Eye (tissue), 1 donor: ENCODE results near the gene PDCL3.

Experiments used
- DNase-seq: peaks from one replicate; pipeline ENCODE4 v3.0.0-alpha.2; 2015

Gene PDCL3

DNA sequence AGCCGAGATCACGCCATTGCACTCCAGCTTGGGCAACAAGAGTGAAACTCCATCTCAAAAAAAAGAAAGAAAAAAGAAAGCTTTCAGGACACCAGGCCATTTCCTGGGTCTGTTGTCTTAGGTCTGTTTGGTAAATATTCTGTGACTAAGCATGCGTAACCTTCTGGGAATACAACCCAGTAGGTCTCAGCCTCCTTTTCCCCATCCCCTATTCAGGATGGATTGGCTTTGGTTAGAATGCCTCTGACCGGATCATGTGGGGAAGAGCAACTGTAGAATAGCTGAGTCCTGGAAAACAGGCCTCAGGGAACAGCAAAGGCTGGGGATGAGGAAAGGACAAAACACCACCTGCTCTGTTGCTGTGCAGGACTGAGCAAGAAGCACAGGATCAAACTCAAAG is 1.6 kb upstream of the PDCL3 start:
- no peak for DNase-seq

DNA sequence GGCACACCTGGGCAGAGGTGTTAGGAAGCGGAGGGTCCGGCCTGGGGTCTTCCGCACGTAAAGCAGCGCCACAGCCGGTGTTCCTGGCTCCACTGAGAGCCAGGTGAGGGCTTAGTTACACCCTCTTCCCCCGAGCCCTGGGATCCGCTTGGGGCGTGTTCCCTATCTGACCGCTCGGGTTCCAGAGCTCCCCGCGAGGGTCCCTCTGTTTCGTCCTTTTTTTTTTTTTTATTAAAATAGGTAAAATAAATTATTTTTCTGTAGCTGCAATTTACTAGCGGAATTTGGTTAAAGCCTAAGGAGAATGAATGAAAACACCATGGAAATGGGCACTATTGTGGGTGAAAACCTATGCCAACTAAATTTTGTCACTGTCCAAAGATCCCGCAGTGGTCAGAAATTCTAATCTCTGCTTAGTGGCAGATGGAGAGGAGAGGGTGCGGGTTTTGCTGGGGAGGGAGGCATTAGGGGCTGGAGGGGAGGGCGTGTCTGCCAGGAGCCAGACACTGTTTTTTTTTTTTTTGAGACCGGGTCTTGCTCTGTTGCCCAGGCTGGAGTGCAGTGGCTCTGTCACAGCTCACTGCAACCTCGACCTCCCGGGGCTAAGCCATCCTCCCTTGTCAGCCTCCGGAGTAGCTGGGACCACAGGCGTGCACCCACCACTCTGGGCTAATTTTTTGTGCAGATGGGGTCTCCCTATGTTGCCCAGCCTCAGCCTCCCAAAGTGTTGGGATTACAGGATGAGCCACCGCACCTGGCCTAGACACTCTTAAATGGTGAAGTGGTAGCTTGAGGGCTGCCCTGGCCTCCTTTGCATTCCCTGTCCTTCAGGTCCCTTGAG is 834 bp downstream of the PDCL3 start:
- DNase-seq, result no peak

DNA sequence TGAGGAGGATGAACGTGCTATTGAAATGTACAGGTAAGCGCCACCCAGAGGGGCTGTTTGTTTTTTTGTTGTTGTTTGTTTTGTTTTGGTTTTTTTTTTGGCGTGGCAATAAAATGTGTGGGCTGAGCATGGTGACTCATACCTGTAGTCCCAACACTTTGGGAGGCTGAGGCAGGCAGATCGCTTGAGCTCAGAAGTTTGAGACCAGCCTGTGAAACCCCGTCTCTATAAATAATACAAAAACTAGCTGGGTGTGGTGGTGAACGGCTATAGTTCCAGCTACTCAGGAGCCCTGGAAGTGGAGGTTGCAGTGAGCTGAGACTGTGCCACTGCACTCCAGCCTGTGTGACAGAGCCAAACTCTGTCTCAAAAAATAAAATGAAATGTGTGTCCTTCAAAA is 6.2 kb downstream of the PDCL3 start:
- no peak for DNase-seq

DNA sequence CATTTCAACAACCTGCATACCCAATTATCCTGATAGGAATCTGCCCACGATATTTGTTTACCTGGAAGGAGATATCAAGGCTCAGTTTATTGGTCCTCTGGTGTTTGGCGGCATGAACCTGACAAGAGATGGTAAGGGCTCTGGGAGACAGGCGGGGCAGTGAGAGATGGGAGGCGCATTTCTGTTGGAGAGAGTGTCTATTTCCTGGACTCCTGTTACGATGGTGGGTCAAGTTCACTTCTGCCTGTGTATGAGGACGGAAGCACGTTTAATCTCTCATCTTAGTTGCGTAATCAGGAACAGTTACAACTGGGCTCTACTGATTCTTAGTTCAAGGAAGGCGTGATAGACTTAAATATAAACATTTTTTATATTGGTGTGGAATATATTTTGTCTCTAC is 8.9 kb downstream of the PDCL3 start:
- no peak for DNase-seq

DNA sequence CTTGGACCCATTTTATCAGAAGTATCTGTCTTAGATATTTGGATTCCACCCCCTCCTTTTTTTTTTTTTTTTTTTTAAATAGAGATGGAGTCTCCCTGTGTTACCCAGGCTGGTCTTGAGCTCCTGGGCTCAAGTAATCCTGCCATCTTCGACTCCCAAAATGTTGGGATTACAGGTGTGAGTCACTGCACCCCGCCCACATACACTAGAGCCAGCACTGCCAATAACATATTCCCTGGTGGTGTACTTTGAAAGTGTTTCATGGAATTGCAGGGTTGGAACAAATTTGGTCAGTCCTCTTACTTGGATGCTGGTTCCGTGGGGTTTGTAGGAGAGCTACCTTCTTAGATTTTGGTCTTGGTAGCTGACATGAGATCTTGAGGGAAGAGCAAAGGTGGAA is 15.0 kb downstream of the PDCL3 start:
- no peak for DNase-seq

DNA sequence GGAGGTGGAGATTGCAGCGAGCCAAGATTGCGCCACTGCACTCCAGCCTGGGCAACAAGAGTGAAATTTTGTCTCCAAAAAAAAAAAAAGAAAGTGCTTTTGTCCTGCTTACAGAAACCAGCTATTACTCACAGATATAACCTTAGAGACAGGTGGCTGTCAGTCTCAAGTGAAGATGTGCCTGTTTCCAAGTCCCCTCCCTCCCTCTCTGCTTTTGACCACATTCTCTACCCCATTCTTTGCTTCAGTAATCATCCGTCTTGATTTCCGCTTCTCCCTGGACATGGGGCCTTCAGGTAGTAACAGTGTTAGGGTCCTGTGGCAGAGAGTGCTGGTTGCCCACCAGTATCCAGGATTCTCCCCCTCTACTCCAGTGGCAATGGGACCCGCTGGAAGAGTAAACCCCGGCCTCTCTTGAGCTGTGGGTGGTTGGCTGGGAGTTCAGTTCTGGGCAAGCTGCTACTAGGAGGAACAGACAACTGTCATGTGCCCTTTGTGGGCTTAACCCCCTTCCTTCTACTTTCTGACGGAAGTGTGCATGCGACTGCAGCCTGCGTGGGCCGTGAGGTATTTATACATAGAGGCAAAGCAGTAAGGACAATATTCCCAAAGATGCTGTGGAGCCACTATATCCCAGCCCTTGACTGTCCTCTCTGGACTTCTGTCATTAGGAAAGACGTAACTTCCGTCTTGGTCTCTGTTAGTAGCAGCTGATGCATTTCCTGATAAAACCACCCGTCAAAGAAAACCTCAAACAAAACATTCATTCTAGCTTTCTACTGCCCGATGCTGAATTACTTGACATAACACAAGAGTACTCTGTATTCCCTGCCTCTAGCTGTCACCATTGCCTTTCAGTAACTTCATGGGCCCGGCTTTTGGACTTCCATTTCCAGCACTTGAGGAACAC is 17.8 kb downstream of the PDCL3 start:
- DNase-seq, result no peak

DNA sequence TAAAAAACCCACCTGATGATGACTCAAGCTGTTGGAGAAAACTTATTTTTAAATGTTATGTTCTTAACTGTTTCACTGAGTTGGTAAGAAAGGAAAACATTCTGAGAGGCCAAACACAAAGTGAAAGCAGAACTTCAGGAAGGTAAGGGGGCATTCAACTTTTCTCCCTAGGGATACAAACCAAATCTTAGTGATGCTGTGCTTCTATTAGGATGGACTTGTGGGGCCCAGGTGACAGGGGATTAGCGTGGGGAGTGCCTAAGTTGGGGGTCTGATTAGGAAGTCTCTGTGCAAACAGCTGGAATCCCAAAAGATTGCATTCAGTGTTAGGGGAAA is 18.5 kb downstream of the PDCL3 start:
- DNase-seq, result no peak

DNA sequence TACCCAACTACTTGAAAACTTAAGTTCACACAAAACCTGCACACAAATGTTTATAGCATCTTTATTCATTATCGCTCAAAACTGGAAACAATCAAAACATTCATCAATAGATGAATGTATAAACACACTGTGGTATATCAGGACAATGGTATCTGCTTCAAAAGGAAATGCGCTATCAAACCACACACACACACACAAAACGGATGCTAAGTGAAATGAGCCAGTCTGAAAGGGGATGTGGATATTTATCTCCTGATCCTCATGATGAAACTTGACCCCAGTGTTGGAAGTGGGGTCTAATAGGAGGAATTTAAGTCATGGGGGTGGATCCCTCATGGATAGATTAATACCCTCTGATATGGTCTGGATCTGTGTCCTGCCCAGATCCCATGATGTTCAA is 22.0 kb downstream of the PDCL3 start:
- no peak for DNase-seq

DNA sequence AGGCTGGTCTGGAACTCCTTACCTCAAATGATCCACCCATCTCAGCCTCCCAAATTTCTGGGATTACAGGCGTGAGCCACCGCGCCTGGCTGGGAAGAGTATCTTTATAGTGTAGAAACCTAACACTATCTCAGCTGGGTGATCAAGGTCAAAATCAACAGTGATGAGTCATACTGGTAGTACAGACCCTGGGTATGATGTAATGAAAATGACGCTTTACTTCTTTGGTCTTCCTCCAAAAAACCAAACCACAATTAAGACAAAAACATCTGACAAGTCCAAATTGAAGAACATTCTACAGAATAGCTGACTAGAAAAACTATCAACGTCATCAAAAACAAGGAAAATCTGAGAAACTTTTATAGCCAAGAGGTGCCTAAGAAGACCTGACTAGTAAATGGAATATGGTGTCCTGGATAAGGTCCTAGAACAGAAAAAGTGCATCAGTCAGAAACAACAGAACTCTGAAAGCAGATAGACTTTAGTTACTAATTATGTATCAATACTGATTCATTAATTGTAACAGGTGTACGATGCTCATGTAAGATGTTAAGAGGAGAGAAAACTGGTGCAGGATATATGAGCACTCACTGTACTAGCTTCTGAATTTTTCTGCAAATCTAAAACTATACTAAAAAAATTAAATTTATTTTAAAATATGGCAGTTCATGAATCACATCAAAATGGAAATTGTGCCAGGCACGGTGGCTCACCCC is 25.4 kb downstream of the PDCL3 start:
- no peak for DNase-seq

DNA sequence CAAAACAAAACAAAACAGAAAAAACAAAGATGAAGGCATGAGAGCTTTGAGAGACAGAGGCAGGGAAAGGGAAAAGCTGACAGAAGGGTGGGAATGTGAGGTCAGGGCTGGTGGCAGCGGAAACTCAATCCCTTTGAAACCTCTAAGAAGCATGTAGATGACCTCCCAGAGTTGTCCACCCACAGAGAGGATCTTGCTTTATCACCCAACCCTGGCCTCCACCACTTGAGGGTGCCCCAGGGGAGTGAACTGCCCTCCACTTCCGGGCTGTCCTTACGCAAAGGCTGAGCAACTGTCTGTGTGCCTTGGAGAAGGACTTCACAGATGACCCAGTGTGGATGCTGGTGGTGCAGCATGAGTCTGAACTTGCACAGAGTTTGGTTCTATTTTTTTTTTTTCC is 26.7 kb downstream of the PDCL3 start:
- no peak for DNase-seq

DNA sequence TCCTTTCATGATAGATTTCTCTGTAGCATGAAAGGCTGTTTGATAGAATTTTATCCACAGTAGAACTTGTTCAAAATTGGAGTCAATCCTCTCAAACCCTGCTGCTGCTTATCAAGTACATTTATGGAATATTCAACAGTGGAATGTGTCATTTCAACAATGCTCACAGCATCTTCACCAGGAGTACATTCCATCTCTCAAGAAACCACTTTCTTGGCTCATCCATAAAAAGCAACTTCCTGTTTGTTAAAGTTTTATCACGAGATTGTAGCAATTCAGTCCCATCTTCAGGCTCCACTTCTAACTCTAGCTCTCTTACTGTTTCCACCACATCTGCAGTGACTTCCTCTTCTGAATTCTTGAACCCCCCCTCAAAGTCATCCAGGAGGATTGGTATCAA is 29.4 kb downstream of the PDCL3 start:
- no peak for DNase-seq

DNA sequence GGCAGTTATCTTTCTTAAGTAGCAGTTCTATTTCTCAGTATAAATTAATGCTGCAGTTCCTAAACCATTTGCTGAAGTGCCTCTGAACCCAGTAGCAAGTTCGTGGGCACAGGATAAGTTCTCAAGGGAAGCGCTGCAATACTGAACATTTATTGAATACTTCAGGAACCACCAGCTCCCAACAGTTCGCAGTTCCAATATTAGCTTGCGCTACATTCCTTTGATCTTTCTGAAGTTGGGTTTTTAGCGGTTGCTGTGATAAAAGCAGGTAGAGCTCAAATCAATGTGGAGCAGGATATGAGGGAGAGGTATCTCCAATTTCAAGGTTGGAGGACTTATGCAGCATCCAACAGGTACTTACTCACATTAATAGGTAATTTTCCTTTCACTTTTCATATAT is 33.7 kb downstream of the PDCL3 start:
- DNase-seq, result no peak

DNA sequence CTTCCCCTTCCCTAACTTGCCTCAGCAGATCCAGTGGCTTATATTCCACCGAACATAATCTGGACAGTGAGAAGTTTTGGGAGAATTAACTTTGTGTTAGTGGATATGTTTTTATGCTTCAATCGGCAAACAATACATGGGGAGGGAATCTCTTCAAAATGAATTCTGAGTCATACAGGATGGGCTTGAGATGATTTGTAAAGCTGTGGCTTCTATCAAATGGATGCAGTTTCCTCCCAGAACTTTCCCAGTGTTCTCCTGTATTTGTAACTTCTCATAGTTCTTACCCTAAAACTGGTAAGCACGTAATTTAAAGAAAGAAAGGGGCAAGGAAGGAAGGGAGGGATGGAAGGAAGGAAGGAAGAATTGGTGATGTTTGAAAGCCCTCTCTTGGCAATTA is 36.8 kb downstream of the PDCL3 start:
- DNase-seq, result no peak

DNA sequence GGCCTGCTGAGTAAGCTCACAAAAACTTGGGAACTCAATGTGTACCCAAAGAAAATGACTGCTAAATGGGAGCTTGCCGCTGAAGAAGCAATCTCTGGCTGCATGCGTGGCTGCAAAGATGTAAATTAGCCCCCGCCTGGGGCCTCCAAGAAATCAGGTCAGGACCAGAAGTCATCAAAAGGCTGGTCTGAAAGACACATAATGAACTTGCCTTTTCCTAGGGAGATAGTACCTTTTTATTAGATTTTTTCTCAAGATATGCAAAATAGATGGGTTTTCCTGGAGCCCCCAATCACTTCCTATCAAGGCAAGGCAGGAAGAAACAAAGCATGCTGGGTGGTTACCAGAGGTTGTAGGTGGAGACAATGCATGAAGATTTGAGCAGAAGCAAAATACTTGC is 38.9 kb downstream of the PDCL3 start:
- no peak for DNase-seq

DNA sequence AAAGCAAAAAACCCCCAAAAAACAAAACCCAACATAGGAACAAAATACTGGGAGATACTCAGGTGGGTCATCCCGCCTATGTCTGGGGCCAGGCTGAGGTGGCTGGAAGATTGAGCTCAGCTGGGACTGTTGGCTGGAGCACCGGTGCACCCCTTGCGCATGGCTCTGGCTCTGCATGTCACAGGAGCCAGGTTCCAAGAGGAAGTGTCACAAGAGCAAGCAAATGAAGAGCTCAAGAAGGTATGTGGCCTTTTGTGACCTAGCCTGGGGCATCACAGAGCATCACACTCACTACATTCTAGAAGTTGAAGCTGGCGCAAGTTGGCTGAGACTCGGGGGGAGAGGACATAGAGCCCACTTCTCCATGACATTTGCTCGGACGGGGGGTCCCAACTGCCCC is 40.6 kb downstream of the PDCL3 start:
- DNase-seq, result no peak

DNA sequence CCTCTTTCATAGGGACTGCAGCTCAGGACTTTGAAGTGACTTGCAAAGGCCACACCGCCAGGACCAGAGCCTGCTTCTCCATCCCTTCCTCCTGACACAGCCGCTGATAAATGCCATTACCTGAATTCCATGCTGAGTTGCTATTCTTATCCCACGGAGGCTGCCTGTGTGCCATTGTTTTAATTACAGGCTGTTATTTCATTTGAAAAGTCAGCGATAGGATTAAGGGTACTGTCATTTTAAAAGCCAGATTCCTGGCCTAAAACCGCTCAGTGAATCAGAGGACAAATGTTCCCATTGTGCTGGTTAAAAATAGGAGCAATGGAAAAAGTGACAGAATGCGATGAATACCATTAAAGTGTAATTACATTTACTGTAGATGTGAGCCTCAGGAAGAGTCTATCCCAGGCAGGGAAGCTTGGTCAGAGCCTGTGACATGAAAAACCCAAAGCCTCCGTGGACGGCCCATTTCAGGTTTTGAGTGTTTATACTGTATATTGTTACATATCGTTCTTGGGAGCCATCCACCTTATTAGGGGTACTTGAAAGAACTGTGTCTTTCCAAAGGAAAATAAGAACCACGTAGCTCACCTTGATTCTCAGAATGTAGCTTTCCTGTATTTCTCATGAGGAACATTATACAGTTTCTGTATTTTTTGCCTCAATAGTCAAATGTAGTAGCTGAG is 41.3 kb downstream of the PDCL3 start:
- no peak for DNase-seq

DNA sequence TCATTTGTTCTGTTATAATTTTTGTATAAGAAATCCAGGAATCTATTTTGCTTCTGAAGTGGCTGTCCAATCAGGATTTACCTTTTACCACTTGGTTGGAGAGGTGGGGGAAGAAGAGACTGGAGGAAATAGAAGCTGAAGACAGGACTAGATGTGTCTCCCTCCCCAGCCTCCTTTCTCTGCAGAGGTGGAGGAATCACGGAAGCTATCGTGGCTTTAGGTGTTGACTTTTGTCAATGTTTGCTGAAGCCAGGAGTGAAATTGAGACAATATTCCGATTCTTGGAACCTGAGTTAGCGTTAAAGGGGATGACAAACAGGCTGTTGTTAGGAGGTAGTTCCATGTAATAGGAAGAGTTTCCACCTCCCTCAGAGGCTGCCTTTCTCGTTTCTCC is 43.5 kb downstream of the PDCL3 start:
- DNase-seq, result no peak

DNA sequence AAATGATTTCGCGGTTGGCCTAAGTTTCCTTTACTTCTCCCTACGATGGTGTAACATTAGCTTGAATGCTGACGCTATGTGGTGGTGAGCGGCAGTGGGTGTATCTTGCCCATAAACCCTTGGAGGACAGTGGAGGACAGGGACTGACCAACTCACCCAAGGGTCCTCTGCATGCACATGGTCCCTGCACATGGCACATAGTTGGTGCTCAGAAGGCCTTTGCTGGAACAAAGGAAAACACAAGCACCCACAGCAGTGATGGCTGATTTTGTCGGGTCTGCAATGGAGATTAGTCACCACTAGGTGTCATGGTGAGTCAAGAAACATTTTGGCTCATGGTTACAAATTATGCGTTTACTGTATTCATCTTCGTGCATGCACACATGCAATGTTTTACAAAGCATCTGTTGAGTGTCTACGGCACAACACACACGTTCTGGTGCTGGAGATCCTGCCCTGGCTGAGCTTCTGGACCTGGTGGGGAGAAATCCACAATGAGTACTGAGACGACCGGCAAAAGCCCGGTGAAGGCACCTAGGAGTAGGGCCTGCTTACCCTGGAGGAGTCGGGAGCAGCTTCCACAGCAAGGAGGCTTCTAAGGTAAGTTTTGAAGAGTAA is 44.0 kb downstream of the PDCL3 start:
- peak; percentile 65 for DNase-seq

DNA sequence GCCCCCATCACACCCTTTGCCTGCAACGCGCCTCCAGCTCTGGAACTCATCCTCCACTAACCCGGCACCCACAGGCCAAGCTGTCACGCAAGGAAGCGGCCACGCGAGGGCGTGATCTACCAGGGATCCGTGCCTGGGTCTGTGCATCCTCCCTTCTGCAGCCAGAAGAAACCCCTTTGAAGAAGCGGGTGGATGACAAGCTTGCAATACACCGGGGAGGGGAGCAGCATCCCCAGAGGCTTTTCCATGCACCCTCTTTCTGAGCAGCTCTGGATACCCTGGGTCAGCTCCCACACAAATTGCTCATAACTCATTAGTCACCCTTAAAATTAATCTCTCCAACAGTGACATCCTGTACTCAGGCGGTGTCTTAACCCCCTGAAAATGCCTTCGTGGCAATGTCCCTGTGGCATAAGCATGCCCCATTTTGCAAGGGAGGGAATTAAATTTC is 47.6 kb downstream of the PDCL3 start:
- peak; percentile 86 for DNase-seq

DNA sequence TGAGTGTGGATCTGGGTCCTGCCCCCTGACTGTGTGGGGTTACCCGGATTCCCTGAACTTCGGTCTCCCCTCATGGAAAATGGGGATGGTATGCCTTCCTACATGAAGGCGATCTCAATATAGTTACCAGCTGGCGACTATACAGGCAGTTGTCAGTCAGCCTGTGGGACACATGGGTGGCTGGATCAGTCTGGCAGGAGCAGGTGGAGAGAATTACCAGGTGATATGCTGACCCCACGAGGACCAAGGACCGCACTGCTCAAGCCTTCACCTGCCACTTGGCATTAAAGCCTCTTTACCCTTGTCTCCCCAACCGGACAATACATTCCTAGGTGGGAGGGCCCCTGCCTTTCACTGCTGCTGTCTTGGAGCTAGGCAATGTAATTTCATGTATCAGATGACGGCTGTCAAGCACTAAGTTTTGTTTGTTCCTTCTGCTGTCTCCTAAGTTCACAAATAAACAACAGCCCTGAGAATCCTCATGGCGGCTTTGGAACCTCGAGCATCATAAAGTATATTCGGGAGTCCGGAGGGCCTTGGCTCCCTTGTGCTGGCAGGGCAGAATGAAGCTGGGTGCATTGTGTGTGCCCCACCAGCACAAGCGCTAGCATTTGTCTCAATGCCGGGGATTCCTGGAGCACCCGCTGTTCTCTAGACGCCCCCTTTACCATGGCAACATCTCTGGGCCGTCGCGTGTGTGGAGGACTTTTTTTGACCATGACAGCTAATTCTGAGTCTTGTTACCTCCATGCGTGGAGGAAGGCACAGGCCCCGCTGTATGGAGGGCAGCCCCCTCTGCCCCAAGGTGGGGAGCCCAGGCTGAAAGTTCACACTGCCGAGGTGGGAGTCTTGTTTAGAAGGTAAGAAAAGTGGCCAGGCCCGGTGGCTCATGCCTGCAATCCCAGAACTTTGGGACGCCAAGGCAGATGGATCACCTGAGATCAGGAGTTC is 48.6 kb downstream of the PDCL3 start:
- no peak for DNase-seq

DNA sequence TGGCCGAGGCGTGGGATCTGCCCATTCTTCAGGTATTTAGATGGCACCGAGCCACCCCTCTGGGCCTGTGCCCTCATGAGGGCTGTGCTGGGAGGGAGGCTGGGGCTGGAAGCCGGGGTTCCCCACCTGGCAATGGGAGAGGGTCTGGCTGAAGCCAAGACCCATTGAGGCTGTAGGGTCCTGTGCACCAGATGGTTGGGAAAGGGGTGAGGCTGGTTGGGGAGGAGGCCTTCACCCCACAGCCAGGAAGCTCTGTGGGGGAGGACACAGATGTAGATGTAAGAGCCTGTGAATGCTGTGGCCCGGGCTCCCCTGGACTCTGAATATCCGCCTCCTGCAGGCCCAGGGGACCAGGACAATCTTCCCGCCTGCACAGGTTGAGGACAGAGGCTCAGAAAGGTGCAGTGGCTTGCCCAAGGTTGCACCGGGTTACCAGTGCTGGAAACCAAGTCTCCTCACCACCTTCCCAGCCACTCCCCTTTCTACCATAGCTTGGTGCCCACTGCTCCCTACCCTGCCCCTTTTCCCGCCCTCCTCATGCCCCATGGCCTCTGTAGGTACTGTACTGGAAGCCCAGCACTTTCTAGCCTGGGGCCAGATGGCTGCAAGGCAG is 49.7 kb downstream of the PDCL3 start:
- no peak for DNase-seq
